HEK293 (cell line): ENCODE measurements around the gene OR8A1.

Source experiments
- ZFP3 ChIP-seq: fragments of 450-650 bp; formaldehyde crosslinking; IDR thresholded peaks from 2 replicates; pipeline ENCODE4 v1.5.1; 2016; ENCODE audit warnings: low read depth, missing biosample characterization, missing genetic modification characterization
- ZNF311 ChIP-seq: fragments of 450-650 bp; formaldehyde crosslinking; IDR thresholded peaks from 2 replicates; pipeline ENCODE4 v1.5.1; 2017; ENCODE audit warnings: missing biosample characterization, missing genetic modification characterization, borderline replicate concordance
- ZXDB ChIP-seq: fragments of 450-650 bp; formaldehyde crosslinking; IDR thresholded peaks from 2 replicates; pipeline ENCODE4 v1.5.1; 2016; ENCODE audit warnings: missing biosample characterization, missing genetic modification characterization
- TF ChIP-seq, protein P1 (sequence below): fragments of 450-650 bp; formaldehyde crosslinking; IDR thresholded peaks from 2 replicates; pipeline ENCODE4 v1.5.1; 2016; ENCODE audit warnings: missing biosample characterization, missing genetic modification characterization
- TF ChIP-seq, protein P2 (sequence below): fragments of 450-650 bp; formaldehyde crosslinking; IDR thresholded peaks from 2 replicates; pipeline ENCODE4 v1.5.1; 2016; ENCODE audit warnings: missing biosample characterization, missing genetic modification characterization

DNA sequence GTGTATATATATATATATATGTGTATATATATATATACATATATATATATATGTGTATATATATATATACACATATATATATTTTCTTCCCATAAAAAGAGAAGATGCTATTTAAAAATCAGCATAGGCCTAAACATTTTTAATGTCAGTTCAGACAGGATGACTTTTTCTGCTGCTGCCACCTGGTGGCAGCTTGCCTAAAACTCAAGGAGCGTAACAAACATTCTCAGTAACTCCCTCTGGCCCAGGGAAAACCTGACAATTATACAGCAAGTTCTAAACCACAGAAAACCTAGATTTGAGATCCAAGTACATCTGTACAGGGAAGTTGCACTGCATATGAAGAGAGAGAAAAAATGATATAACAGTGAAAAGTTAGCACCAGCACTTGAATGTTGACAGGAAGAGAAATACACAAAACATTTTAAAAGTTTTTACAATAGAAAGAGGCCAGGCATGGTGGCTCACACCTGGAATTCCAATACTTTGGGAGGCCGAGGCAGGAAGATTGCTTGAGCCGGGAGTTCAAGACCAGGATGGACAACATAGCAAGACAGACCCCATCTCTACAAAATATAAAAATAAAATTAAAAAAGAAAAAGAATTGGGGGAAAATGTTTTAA, 16.6 kb downstream of the OR8A1 start:
- TF ChIP-seq ZFP3 (tag by site-specific recombination) (no peak), ZNF311 (tag by site-specific recombination) (no peak), ZXDB (tag by site-specific recombination) (no peak)
- TF ChIP-seq, protein P1, sequence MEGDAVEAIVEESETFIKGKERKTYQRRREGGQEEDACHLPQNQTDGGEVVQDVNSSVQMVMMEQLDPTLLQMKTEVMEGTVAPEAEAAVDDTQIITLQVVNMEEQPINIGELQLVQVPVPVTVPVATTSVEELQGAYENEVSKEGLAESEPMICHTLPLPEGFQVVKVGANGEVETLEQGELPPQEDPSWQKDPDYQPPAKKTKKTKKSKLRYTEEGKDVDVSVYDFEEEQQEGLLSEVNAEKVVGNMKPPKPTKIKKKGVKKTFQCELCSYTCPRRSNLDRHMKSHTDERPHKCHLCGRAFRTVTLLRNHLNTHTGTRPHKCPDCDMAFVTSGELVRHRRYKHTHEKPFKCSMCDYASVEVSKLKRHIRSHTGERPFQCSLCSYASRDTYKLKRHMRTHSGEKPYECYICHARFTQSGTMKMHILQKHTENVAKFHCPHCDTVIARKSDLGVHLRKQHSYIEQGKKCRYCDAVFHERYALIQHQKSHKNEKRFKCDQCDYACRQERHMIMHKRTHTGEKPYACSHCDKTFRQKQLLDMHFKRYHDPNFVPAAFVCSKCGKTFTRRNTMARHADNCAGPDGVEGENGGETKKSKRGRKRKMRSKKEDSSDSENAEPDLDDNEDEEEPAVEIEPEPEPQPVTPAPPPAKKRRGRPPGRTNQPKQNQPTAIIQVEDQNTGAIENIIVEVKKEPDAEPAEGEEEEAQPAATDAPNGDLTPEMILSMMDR (tag by site-specific recombination) = no peak
- TF ChIP-seq, protein P2, sequence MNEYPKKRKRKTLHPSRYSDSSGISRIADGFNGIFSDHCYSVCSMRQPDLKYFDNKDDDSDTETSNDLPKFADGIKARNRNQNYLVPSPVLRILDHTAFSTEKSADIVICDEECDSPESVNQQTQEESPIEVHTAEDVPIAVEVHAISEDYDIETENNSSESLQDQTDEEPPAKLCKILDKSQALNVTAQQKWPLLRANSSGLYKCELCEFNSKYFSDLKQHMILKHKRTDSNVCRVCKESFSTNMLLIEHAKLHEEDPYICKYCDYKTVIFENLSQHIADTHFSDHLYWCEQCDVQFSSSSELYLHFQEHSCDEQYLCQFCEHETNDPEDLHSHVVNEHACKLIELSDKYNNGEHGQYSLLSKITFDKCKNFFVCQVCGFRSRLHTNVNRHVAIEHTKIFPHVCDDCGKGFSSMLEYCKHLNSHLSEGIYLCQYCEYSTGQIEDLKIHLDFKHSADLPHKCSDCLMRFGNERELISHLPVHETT = no peak
